ENCODE results near the gene SAXO1. TPM values are rescaled to one million over a fixed set of nuclear protein-coding genes. Genes with fewer than 3 reads are reported as not detected.

Gene SAXO1
- total RNA-seq, 1 experiment from 2014 or later = not detected

GRCh38 chr9:18976221-18976708 is 56.7 kb downstream of the SAXO1 start:
- POLR2A ChIA-PET = no interaction called here
- no peak for DNase-seq (ENCODE audit: low read depth, low spot score)
- no peak for ATAC-seq
- Histone ChIP-seq H3K4me1 (ENCODE audit: control insufficient read depth in 1 of 2, insufficient read depth in 2 of 2, low read length in 2 of 2) (no peaks in the 10 kb centered on the region), H3K27me3 (ENCODE audit: insufficient read depth, low read length) (peaks cover 46% of the 10 kb centered on the region), H3K27ac (ENCODE audit: low read depth, low read length) (no peak overlapping the region), H4K20me1 (ENCODE audit: insufficient read depth) (no peaks in the 10 kb centered on the region), H3K9me2 (ENCODE audit: insufficient read depth) (no peaks in the 10 kb centered on the region), H3K4me3 (replicated peaks in 1 of 2; ENCODE audit: low read depth in 1 of 2, low read length in 2 of 2) (no peak overlapping the region), H3K36me3 (ENCODE audit: control insufficient read depth in 1 of 2, insufficient read depth in 2 of 2, low read length in 2 of 2) (no peaks in the 10 kb centered on the region), H3K4me2 (ENCODE audit: low read length) (no peak overlapping the region), H2AFZ (ENCODE audit: low read depth, low read length, poor library complexity, severe bottlenecking) (no peak overlapping the region), H3K79me2 (ENCODE audit: insufficient read depth, low read length) (no peaks in the 10 kb centered on the region), H3K9me3 (ENCODE audit: control insufficient read depth in 1 of 2, insufficient read depth in 1 of 2, low read depth in 1 of 2, low read length in 2 of 2) (no peaks in the 10 kb centered on the region), H3K9ac (ENCODE audit: low read length) (no peak overlapping the region)
- TF ChIP-seq CTCF (IDR thresholded peaks at IDR 0.05 in 2 of 3, conservative IDR thresholded peaks at IDR 0.05 in 1 of 3; ENCODE audit: borderline replicate concordance in 1 of 3, insufficient read depth in 1 of 3, low read depth in 2 of 3, low read length in 2 of 3) (no peak), JUND (IDR thresholded peaks at IDR 0.05) (no peak), ATF3 (IDR thresholded peaks at IDR 0.05) (no peak), ZNF274 (IDR thresholded peaks at IDR 0.05; ENCODE audit: low read depth, low read length) (no peak), RAD21 (IDR thresholded peaks at IDR 0.05; ENCODE audit: low read depth) (no peak), TCF7L2 (IDR thresholded peaks at IDR 0.05; ENCODE audit: borderline replicate concordance, extremely low read depth, insufficient read depth, insufficient read length) (no peak), EGR1 (IDR thresholded peaks at IDR 0.05; ENCODE audit: low read depth) (no peak), CBX3 (IDR thresholded peaks at IDR 0.05; ENCODE audit: low read depth) (no peak), EZH2 (IDR thresholded peaks at IDR 0.05) (no peak), SRF (IDR thresholded peaks at IDR 0.05; ENCODE audit: low read depth) (no peak), POLR2A (IDR thresholded peaks at IDR 0.05; ENCODE audit: borderline replicate concordance, extremely low read depth, insufficient read depth, insufficient read length) (no peak), ELF1 (IDR thresholded peaks at IDR 0.05; ENCODE audit: borderline replicate concordance, low read depth) (no peak), CEBPB (IDR thresholded peaks at IDR 0.05; ENCODE audit: low read depth) (no peak), EZH2phosphoT487 (IDR thresholded peaks at IDR 0.05; ENCODE audit: borderline replicate concordance) (no peak), FOSL1 (IDR thresholded peaks at IDR 0.05; ENCODE audit: low read depth) (no peak), ZBTB33 (IDR thresholded peaks at IDR 0.05; ENCODE audit: extremely low read depth, insufficient replicate concordance, low read length) (no peak)
- RAD21 ChIA-PET (ENCODE audit: low non-redundant PET in 1 of 2, low total read pairs in 2 of 2, uncharacterized antibody in 2 of 2, unreplicated experiment in 2 of 2) = no interaction called here
- CTCF ChIA-PET = no interaction called here
- no TSS peak for BruUV-seq (replicated peaks)
- intact Hi-C loops (cut with micrococcal nuclease) = no loop called here

Data from HCT116 (cell line).